HepG2 (cell line): Measurements from ENCODE around the gene TUFM. TPM values are rescaled to one million over a fixed set of nuclear protein-coding genes. Genes with fewer than 3 reads are reported as not detected.

Experiments
- GABPB1 ChIP-seq: IDR thresholded peaks from 2 replicates; pipeline ENCODE4 v1.6.1; 2016; ENCODE audit warnings: mild to moderate bottlenecking, missing genetic modification reagents, moderate library complexity, missing compliant biosample characterization
- HMGXB3 ChIP-seq: sonication (generic); formaldehyde crosslinking; IDR thresholded peaks from 2 replicates; pipeline ENCODE4 v1.4.0; 2020; ENCODE audit warnings: missing genetic modification reagents, borderline replicate concordance
- MIXL1 ChIP-seq: IDR thresholded peaks from 2 replicates; pipeline ENCODE4 v1.6.1; 2016
- NCOA5 ChIP-seq: sonication (generic); formaldehyde crosslinking; IDR thresholded peaks from 2 replicates; pipeline ENCODE4 v1.4.0; 2020; ENCODE audit warnings: missing genetic modification reagents
- NFAT5 ChIP-seq: sonication (generic); formaldehyde crosslinking; IDR thresholded peaks from 2 replicates; pipeline ENCODE4 v1.4.0; 2020; ENCODE audit warnings: missing genetic modification reagents
- NFIC ChIP-seq: IDR thresholded peaks from 2 replicates; pipeline ENCODE4 v1.6.1; 2012; ENCODE audit warnings: mild to moderate bottlenecking, low read length, inconsistent platforms
- NFKB2 ChIP-seq: sonication (generic); formaldehyde crosslinking; IDR thresholded peaks from 2 replicates; pipeline ENCODE4 v1.4.0; 2020; ENCODE audit warnings: missing genetic modification reagents, borderline replicate concordance
- TBL1XR1 ChIP-seq: fragments of 150-350 bp; IDR thresholded peaks from 2 replicates; pipeline ENCODE4 v1.6.1; 2014; ENCODE audit warnings: borderline replicate concordance, low read length; ENCODE audit not compliant: partially characterized antibody
- TEAD3 ChIP-seq: optimal IDR thresholded peaks from 2 replicates; pipeline ENCODE3; 2016; ENCODE audit warnings: borderline replicate concordance
- THAP11 ChIP-seq: IDR thresholded peaks from 2 replicates; pipeline ENCODE4 v1.6.1; 2016; ENCODE audit warnings: missing biosample characterization, missing genetic modification reagents
- ZFP41 ChIP-seq: sonication (generic); formaldehyde crosslinking; IDR thresholded peaks from 2 replicates; pipeline ENCODE4 v1.4.0; 2020; ENCODE audit warnings: mild to moderate bottlenecking, missing genetic modification reagents, borderline replicate concordance
- ZNF142 ChIP-seq: sonication (generic); formaldehyde crosslinking; IDR thresholded peaks from 2 replicates; pipeline ENCODE4 v1.4.0; 2020; ENCODE audit warnings: missing genetic modification reagents
- ZNF343 ChIP-seq: sonication (generic); formaldehyde crosslinking; IDR thresholded peaks from 2 replicates; pipeline ENCODE4 v1.4.0; 2020; ENCODE audit warnings: mild to moderate bottlenecking, missing genetic modification reagents
- ZNF501 ChIP-seq: sonication (generic); formaldehyde crosslinking; IDR thresholded peaks from 2 replicates; pipeline ENCODE4 v1.5.1; 2020; ENCODE audit warnings: mild to moderate bottlenecking, moderate library complexity, missing genetic modification reagents
- ZNF607 ChIP-seq: sonication (generic); formaldehyde crosslinking; IDR thresholded peaks from 2 replicates; pipeline ENCODE4 v1.5.1; 2020; ENCODE audit warnings: missing genetic modification reagents, mild to moderate bottlenecking, borderline replicate concordance
- ZNF737 ChIP-seq: sonication (generic); formaldehyde crosslinking; IDR thresholded peaks from 2 replicates; pipeline ENCODE4 v1.5.0; 2020; ENCODE audit warnings: missing genetic modification reagents, mild to moderate bottlenecking, borderline replicate concordance
- polyA plus RNA-seq, 8 experiments: library from polyadenylated mRNA; depleted of rRNA in 3 of 8; stranded (reverse) in 7 of 8; unstranded in 1 of 8; fragments of >200 nt; fragmentation: Illumina TruSeq in 4 of 8; extraction: Trizol in 4 of 8; gene quantifications; 2 replicates each; pipeline versions ENCODE4 v1.2.1 to v1.2.3, GENCODE V29; 2011 to 2016; ENCODE audit warnings: low read depth in 4 of 8, missing spikeins in 1 of 8, mixed read lengths in 1 of 8; ENCODE audit not compliant: insufficient read depth in 1 of 8
- total RNA-seq, 5 experiments: library from RNA; depleted of rRNA; stranded (reverse); fragments of >200 nt; fragmentation: Illumina TruSeq; extraction: Trizol; gene quantifications; 2 replicates each; pipeline ENCODE4 v1.2.3, GENCODE V29; 2016; ENCODE audit warnings: low read depth in 1 of 5

TUFM gene
- total and polyA plus RNA-seq, 2 of the 13 experiments (the other 11 are each of a cell fraction or from before 2014, with no cell fraction given): 206 to 298 TPM

- 0 out of 2 replicates have a peak, but pooled peaks have one; percentile 11 for TF ChIP-seq NFAT5 (CRISPR knock-in tag)
- 0 out of 2 replicates have a peak, but pooled peaks have one; percentile 34 for TF ChIP-seq ZNF737 (CRISPR knock-in tag)
- no peak for TF ChIP-seq THAP11 (CRISPR knock-in tag)
- 0 out of 2 replicates have a peak, but pooled peaks have one; percentile 63 for TF ChIP-seq ZNF607 (CRISPR knock-in tag)
- no peak for TF ChIP-seq HMGXB3
- no peak for TF ChIP-seq MIXL1 (CRISPR knock-in tag)
- no peak for TF ChIP-seq NCOA5
- no peak for TF ChIP-seq ZFP41 (CRISPR knock-in tag)
- no peak for TF ChIP-seq TBL1XR1
- no peak for TF ChIP-seq TEAD3
- TF ChIP-seq NFIC: no peak
- no peak for TF ChIP-seq ZNF343 (CRISPR knock-in tag)
- TF ChIP-seq GABPB1: no peak
- no peak for TF ChIP-seq NFKB2
- TF ChIP-seq ZNF142 (CRISPR knock-in tag): no peak
- no peak for TF ChIP-seq ZNF501 (CRISPR knock-in tag)
These were observed 428 bp downstream of the TUFM start (continued) for GRCh38 chr16:28845761-28846079.
